GM18873 (cell line): ENCODE results near the gene CA5B.
"Not testable (repeated sequence)": the region's sequence is repeated elsewhere in the genome, so short reads cannot be mapped to it uniquely, and the experiment has no call there.

Experiments
- ATAC-seq: cut with Tn5 transposase; IDR thresholded peaks from one replicate; pipeline ENCODE4 v1.9.1; 2021; ENCODE audit warnings: mild to moderate bottlenecking, moderate library complexity, moderate number of reproducible peaks; ENCODE audit not compliant: unreplicated experiment, low FRiP score

CA5B gene

GRCh38 chrX:15737959-15738902, at the start of gene CA5B:
CA5B (plus strand) TSS chrX:15738270; CDS start chrX:15750024, 11,754 bp downstream.
- peak; percentile 94 for ATAC-seq

- no peak for ATAC-seq
These were observed 43.1 kb upstream of the CA5B start for GRCh38 chrX:15694941-15695451.

- no peak for ATAC-seq
These were observed 41.6 kb upstream of the CA5B start for GRCh38 chrX:15696516-15696915.

GRCh38 chrX:15702488-15703371, 35.3 kb upstream of the CA5B start:
- ATAC-seq, result no peak

GRCh38 chrX:15703809-15704208, 34.3 kb upstream of the CA5B start:
- not testable (repeated sequence) for ATAC-seq

- not testable (repeated sequence) for ATAC-seq
These were observed 33.8 kb upstream of the CA5B start for GRCh38 chrX:15704273-15704672.

GRCh38 chrX:15714529-15714928, 23.5 kb upstream of the CA5B start:
- no peak for ATAC-seq

GRCh38 chrX:15718283-15718970, 19.6 kb upstream of the CA5B start:
- ATAC-seq, result no peak

GRCh38 chrX:15719324-15719968, 18.6 kb upstream of the CA5B start:
- no peak for ATAC-seq

GRCh38 chrX:15721911-15722310, 16.2 kb upstream of the CA5B start:
- ATAC-seq, result no peak

GRCh38 chrX:15723887-15724517, 14.1 kb upstream of the CA5B start:
- ATAC-seq, result no peak

- no peak for ATAC-seq
These were observed 13.2 kb upstream of the CA5B start for GRCh38 chrX:15724911-15725310.

- ATAC-seq, result not testable (repeated sequence)
These were observed 6.7 kb upstream of the CA5B start for GRCh38 chrX:15731368-15731767.

- ATAC-seq, result no peak
These were observed 696 bp upstream of the CA5B start for GRCh38 chrX:15737190-15737958.

GRCh38 chrX:15739886-15740285, 1.8 kb downstream of the CA5B start:
- ATAC-seq, result no peak

- ATAC-seq, result no peak
These were observed 6.3 kb downstream of the CA5B start for GRCh38 chrX:15744181-15744867.

- ATAC-seq, result no peak
These were observed 7.1 kb downstream of the CA5B start for GRCh38 chrX:15745179-15745578.

- not testable (repeated sequence) for ATAC-seq
These were observed 8.6 kb downstream of the CA5B start for GRCh38 chrX:15746651-15747050.
